Left ventricle myocardium inferior (tissue), 1 donor: Measurements from ENCODE around the gene WDR37. TPM values are rescaled to one million over a fixed set of nuclear protein-coding genes. Genes with fewer than 3 reads are reported as not detected.

Experiments
- DNase-seq: peaks from one replicate; pipeline ENCODE4 v3.0.0-alpha.2; 2020
- H3K27ac ChIP-seq: fragments of 200-600 bp; replicated peaks from 2 replicates; pipeline ENCODE4 v1.8.0; 2021
- H3K27me3 ChIP-seq: fragments of 200-600 bp; 2 replicates; pipeline ENCODE4 v1.8.0; 2021; ENCODE audit warnings: low read depth
- H3K36me3 ChIP-seq: fragments of 200-600 bp; 2 replicates; pipeline ENCODE4 v1.8.0; 2021
- H3K4me1 ChIP-seq: fragments of 200-600 bp; 2 replicates; pipeline ENCODE4 v1.8.0; 2021
- H3K4me3 ChIP-seq: fragments of 200-600 bp; 2 replicates; pipeline ENCODE4 v1.8.0; 2021; ENCODE audit warnings: mild to moderate bottlenecking, moderate library complexity
- H3K9me3 ChIP-seq: fragments of 200-600 bp; replicated peaks from 2 replicates; pipeline ENCODE4 v1.8.0; 2021
- CTCF ChIP-seq: fragments of 200-600 bp; IDR thresholded peaks from 2 replicates; pipeline ENCODE4 v1.8.0; 2021; ENCODE audit warnings: antibody characterized with exemption, mild to moderate bottlenecking, borderline replicate concordance
- intact Hi-C: fragments of 100-400 bp; cut with micrococcal nuclease; formaldehyde crosslinking; loops from one replicate; pipeline ENCODE4 v1.11.0; 2022
- total RNA-seq: library from RNA; stranded (reverse); fragmentation: NEBNext Ultra II Directional; extraction: Animal tissue kit (Norgen Biotek cat#: 25700); gene quantifications from one replicate; pipeline ENCODE4 v1.2.1, GENCODE V29; 2021
- donor health status: DM: no; HTN: yes; CAD: no; lungs with severe emphysema.

The WDR37 gene
- total RNA-seq, 1 donor from 2014 or later = 28.2 TPM

GRCh38 chr10:1147810-1148209, 91.6 kb downstream of the WDR37 start:
- Histone ChIP-seq H3K4me3 (no peak overlapping the region), H3K4me1 (peaks cover 4% of the 10 kb centered on the region), H3K27me3 (peaks cover 3% of the 10 kb centered on the region), H3K36me3 (no peaks in the 10 kb centered on the region), H3K27ac (no peak overlapping the region), H3K9me3 (peaks cover 28% of the 10 kb centered on the region)
- intact Hi-C loops = no loop called here
- TF ChIP-seq CTCF = no peak
- no peak for DNase-seq

GRCh38 chr10:1148855-1149605, 92.8 kb downstream of the WDR37 start:
- no peak for TF ChIP-seq CTCF
- H3K27me3 ChIP-seq = peaks cover 3% of the 10 kb centered on the region
- no peak for DNase-seq
- H3K27ac ChIP-seq = no peak overlapping the region
- H3K36me3 ChIP-seq = no peaks in the 10 kb centered on the region
- H3K4me3 ChIP-seq = no peak overlapping the region
- peaks cover 4% of the 10 kb centered on the region for H3K4me1 ChIP-seq
- intact Hi-C loops = no loop called here
- H3K9me3 ChIP-seq = peaks cover 24% of the 10 kb centered on the region

GRCh38 chr10:1149793-1150637, 93.8 kb downstream of the WDR37 start:
- intact Hi-C loops = no loop called here
- H3K27me3 ChIP-seq = peaks cover 3% of the 10 kb centered on the region
- peaks cover 4% of the 10 kb centered on the region for H3K4me1 ChIP-seq
- H3K27ac ChIP-seq = no peak overlapping the region
- TF ChIP-seq CTCF = no peak
- no peak for DNase-seq
- H3K36me3 ChIP-seq = no peaks in the 10 kb centered on the region
- H3K9me3 ChIP-seq = peaks cover 20% of the 10 kb centered on the region
- no peak overlapping the region for H3K4me3 ChIP-seq

GRCh38 chr10:1150638-1150955, 94.4 kb downstream of the WDR37 start:
- Histone ChIP-seq H3K4me1 (peaks cover 4% of the 10 kb centered on the region), H3K9me3 (peaks cover 14% of the 10 kb centered on the region), H3K27me3 (peaks cover 3% of the 10 kb centered on the region), H3K4me3 (no peak overlapping the region), H3K36me3 (no peaks in the 10 kb centered on the region), H3K27ac (no peak overlapping the region)
- no peak for TF ChIP-seq CTCF
- intact Hi-C loops = no loop called here
- DNase-seq = no peak

- TF ChIP-seq CTCF = no peak
- no peak for DNase-seq
Observed at GRCh38 chr10:1151076-1152033, 95.2 kb downstream of the WDR37 start.

More at GRCh38 chr10:1151076-1152033, 95.2 kb downstream of the WDR37 start:
- H3K27me3 ChIP-seq = peaks cover 7% of the 10 kb centered on the region
- intact Hi-C loops = no loop called here
- no peak overlapping the region for H3K27ac ChIP-seq
- peaks cover 7% of the 10 kb centered on the region for H3K9me3 ChIP-seq
- H3K36me3 ChIP-seq = no peaks in the 10 kb centered on the region
- peaks cover 4% of the 10 kb centered on the region for H3K4me1 ChIP-seq
- H3K4me3 ChIP-seq = no peak overlapping the region
